ENCODE results near the gene STK36. TPM values are rescaled to one million over a fixed set of nuclear protein-coding genes. Genes with fewer than 3 reads are reported as not detected.

Gene STK36
- total and polyA plus RNA-seq, 2 donors (not counting 3 experiments of a cell fraction or from before 2014, with no cell fraction given): 40.9 to 65.2 TPM

GRCh38 chr2:218744615-218745014 is 72.7 kb downstream of the STK36 start:
- H3K9me1 ChIP-seq (replicated peaks; ENCODE audit: control insufficient read depth, extremely low read depth, insufficient read depth, low read length): no peaks in the 10 kb centered on the region
- dilution Hi-C loops (cut with MboI; ENCODE audit: extremely low pct_ligation_motif_present, low sequenced_read_pairs) (no loop called here), intact Hi-C loops (cut with micrococcal nuclease) (no loop called here)
- no peaks in the 10 kb centered on the region for H3K9me3 ChIP-seq (replicated peaks; ENCODE audit: control insufficient read depth, insufficient read depth, low read length)
- ChIA-PET POLR2A (no interaction called here), CTCF (interaction anchor here (4.2 kb wide), 1 partner anchor 103 kb away, joined by 26 read pairs; no protein-coding TSS in a partner anchor)
- H3K9ac ChIP-seq (replicated peaks; ENCODE audit: extremely low read depth, insufficient read depth, low read length): no peak overlapping the region
- H4K20me1 ChIP-seq (replicated peaks; ENCODE audit: control insufficient read depth, extremely low read depth, insufficient read depth, low read length): no peaks in the 10 kb centered on the region
- TF ChIP-seq FOS (IDR thresholded peaks at IDR 0.05; ENCODE audit: borderline replicate concordance, insufficient read depth, low read length): no peak
- no peak for TF ChIP-seq MAX (IDR thresholded peaks at IDR 0.05; ENCODE audit: insufficient read depth, insufficient read length)
- no peak for TF ChIP-seq POLR2AphosphoS5 (IDR thresholded peaks at IDR 0.05; ENCODE audit: insufficient read depth, low read depth, low read length)
- no peak for TF ChIP-seq MYC (IDR thresholded peaks at IDR 0.05; ENCODE audit: low read depth, low read length)
- TF ChIP-seq JUN (IDR thresholded peaks at IDR 0.05; ENCODE audit: borderline replicate concordance, insufficient read depth, insufficient read length, low read depth): no peak
- TF ChIP-seq EZH2 (IDR thresholded peaks at IDR 0.05; ENCODE audit: borderline replicate concordance, low read depth, low read length, severe bottlenecking): no peak
- no peak for TF ChIP-seq POLR2A (IDR thresholded peaks at IDR 0.05; ENCODE audit: low read depth, low read length)
- no peak for TF ChIP-seq GATA2 (IDR thresholded peaks at IDR 0.05; ENCODE audit: insufficient read depth, insufficient read length, low read depth, low read length)
- H3K36me3 ChIP-seq (ENCODE audit: control insufficient read depth in 2 of 2, extremely low read depth in 1 of 2, insufficient read depth in 2 of 2, low read length in 2 of 2): peaks cover 24 to 31% of the 10 kb centered on the region in 2 experiments
- no peak for FAIRE-seq
- no peak overlapping the region for H3K4me3 ChIP-seq (replicated peaks in 1 of 3; ENCODE audit: insufficient read depth in 1 of 3, low read depth in 1 of 3, low read length in 3 of 3)
- no peaks in the 10 kb centered on the region for H3K79me2 ChIP-seq (ENCODE audit: control insufficient read depth, insufficient read depth, low read length)
- no peak overlapping the region for H2AFZ ChIP-seq (ENCODE audit: low read depth, low read length)
- H3K4me1 ChIP-seq (ENCODE audit: control insufficient read depth, extremely low read depth, insufficient read depth, low read length): no peaks in the 10 kb centered on the region
- no TSS peak for BruUV-seq (replicated peaks)
- H3K4me2 ChIP-seq (ENCODE audit: insufficient read depth, low read length): no peak overlapping the region
- H3K27me3 ChIP-seq (ENCODE audit: control insufficient read depth in 2 of 2, insufficient read depth in 2 of 2, low read length in 2 of 2): no peaks in the 10 kb centered on the region
- DNase-seq (ENCODE audit: low read depth, low spot score): no peak
- no peak overlapping the region for H3K27ac ChIP-seq (ENCODE audit: insufficient read depth, low read depth, low read length)

GRCh38 chr2:218745160-218745558 is 73.3 kb downstream of the STK36 start:
- no peak overlapping the region for H3K27ac ChIP-seq (ENCODE audit: insufficient read depth, low read depth, low read length)
- peaks cover 21 to 34% of the 10 kb centered on the region in 2 experiments for H3K36me3 ChIP-seq (ENCODE audit: control insufficient read depth in 2 of 2, extremely low read depth in 1 of 2, insufficient read depth in 2 of 2, low read length in 2 of 2)
- no peak overlapping the region for H3K4me2 ChIP-seq (ENCODE audit: insufficient read depth, low read length)
- no peak overlapping the region for H2AFZ ChIP-seq (ENCODE audit: low read depth, low read length)
- intact Hi-C loops (cut with micrococcal nuclease) (no loop called here), dilution Hi-C loops (cut with MboI; ENCODE audit: extremely low pct_ligation_motif_present, low sequenced_read_pairs) (no loop called here)
- no peaks in the 10 kb centered on the region for H3K9me1 ChIP-seq (replicated peaks; ENCODE audit: control insufficient read depth, extremely low read depth, insufficient read depth, low read length)
- TF ChIP-seq JUN (IDR thresholded peaks at IDR 0.05; ENCODE audit: borderline replicate concordance, insufficient read depth, insufficient read length, low read depth) (no peak), MYC (IDR thresholded peaks at IDR 0.05; ENCODE audit: low read depth, low read length) (no peak), MAX (IDR thresholded peaks at IDR 0.05; ENCODE audit: insufficient read depth, insufficient read length) (no peak), POLR2AphosphoS5 (IDR thresholded peaks at IDR 0.05; ENCODE audit: insufficient read depth, low read depth, low read length) (no peak), EZH2 (IDR thresholded peaks at IDR 0.05; ENCODE audit: borderline replicate concordance, low read depth, low read length, severe bottlenecking) (no peak), FOS (IDR thresholded peaks at IDR 0.05; ENCODE audit: borderline replicate concordance, insufficient read depth, low read length) (no peak), CTCF (IDR thresholded peaks at IDR 0.05; ENCODE audit: extremely low read depth in 1 of 2, insufficient read depth in 1 of 2, low read depth in 1 of 2, low read length in 2 of 2) (no peak), GATA2 (IDR thresholded peaks at IDR 0.05; ENCODE audit: insufficient read depth, insufficient read length, low read depth, low read length) (no peak), POLR2A (IDR thresholded peaks at IDR 0.05; ENCODE audit: low read depth, low read length) (no peak)
- ChIA-PET POLR2A (no interaction called here), CTCF (interaction anchor here (2.7 to 4.2 kb wide), 2 partner anchors 23 to 102 kb away, joined by 8 to 26 read pairs; no protein-coding TSS in a partner anchor)
- H3K4me3 ChIP-seq (replicated peaks in 1 of 3; ENCODE audit: insufficient read depth in 1 of 3, low read depth in 1 of 3, low read length in 3 of 3): no peak overlapping the region
- no peaks in the 10 kb centered on the region for H3K79me2 ChIP-seq (ENCODE audit: control insufficient read depth, insufficient read depth, low read length)
- H4K20me1 ChIP-seq (replicated peaks; ENCODE audit: control insufficient read depth, extremely low read depth, insufficient read depth, low read length): no peaks in the 10 kb centered on the region
- FAIRE-seq: no peak
- H3K4me1 ChIP-seq (ENCODE audit: control insufficient read depth, extremely low read depth, insufficient read depth, low read length): no peaks in the 10 kb centered on the region
- no peak for DNase-seq (ENCODE audit: low read depth, low spot score)
- no peaks in the 10 kb centered on the region for H3K9me3 ChIP-seq (replicated peaks; ENCODE audit: control insufficient read depth, insufficient read depth, low read length)
- BruUV-seq (replicated peaks): no TSS peak
- no peak overlapping the region for H3K9ac ChIP-seq (replicated peaks; ENCODE audit: extremely low read depth, insufficient read depth, low read length)
- H3K27me3 ChIP-seq (ENCODE audit: control insufficient read depth in 2 of 2, insufficient read depth in 2 of 2, low read length in 2 of 2): no peaks in the 10 kb centered on the region
